Measurements from ENCODE around the gene ARHGDIG. TPM values are rescaled to one million over a fixed set of nuclear protein-coding genes. Genes with fewer than 3 reads are reported as not detected.

The ARHGDIG gene
- total and polyA plus RNA-seq, 2 experiments from 2014 or later: 0.78 to 1.0 TPM

DNA sequence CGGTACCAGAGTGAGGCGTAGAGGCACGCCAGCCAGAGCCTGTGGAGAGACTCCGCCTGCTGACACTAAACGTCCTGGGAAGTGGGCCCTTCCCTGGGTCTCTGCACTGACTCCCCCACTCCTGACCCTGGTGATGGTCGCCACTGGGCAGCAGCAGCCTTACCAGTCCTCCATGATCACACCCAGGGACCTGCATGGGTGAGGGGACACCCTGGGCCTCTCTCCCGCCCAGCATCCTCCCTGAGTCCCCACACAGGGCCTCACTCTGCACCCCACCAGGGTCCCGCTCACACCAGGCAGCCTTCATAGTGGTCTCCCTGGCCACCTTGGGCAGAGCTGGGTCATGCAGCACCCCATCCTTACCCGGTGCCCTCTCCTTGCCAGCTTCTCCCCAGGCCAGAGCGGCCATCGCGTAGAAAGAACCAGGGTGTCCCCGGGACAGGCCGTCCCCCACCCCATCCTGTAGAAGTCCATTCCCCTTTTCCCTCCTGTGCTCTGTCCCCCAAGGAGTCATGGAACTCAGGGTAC is 15.3 kb upstream of the ARHGDIG start (continued):
- TF ChIP-seq, protein P1, sequence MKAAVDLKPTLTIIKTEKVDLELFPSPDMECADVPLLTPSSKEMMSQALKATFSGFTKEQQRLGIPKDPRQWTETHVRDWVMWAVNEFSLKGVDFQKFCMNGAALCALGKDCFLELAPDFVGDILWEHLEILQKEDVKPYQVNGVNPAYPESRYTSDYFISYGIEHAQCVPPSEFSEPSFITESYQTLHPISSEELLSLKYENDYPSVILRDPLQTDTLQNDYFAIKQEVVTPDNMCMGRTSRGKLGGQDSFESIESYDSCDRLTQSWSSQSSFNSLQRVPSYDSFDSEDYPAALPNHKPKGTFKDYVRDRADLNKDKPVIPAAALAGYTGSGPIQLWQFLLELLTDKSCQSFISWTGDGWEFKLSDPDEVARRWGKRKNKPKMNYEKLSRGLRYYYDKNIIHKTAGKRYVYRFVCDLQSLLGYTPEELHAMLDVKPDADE (IDR thresholded peaks at IDR 0.05): no peak

DNA sequence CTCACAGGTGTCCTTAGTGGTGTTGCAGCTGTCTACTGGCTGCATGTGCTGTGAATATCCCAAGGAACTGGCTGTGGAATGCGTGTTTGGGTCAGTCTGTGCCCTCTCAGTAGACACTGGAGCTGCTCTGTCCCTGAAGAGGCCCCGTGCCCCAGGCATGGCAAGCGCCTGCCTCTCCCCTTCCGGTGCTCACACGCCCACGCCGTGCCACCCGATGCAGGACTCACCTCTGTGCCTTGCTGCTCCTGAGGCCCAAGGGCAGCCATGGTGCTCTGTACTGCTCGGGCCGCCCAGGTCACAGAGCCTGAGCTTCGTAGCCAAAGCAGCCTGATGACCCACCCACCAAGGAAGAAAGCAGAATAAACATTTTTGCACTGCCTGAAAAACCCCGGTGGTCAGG is 14.7 kb upstream of the ARHGDIG start:
- no peaks in the 10 kb centered on the region for H4K20me1 ChIP-seq (replicated peaks; ENCODE audit: insufficient read depth)
- H3K27me3 ChIP-seq (ENCODE audit: insufficient read depth): no peaks in the 10 kb centered on the region
- DNase-seq (ENCODE audit: low spot score) (no peak), ATAC-seq (no peak)
- H3K79me2 ChIP-seq (replicated peaks; ENCODE audit: insufficient read depth): no peaks in the 10 kb centered on the region
- 0 out of 2 replicates have a peak, but pooled peaks cover 3% of the 10 kb centered on the region for H3F3A ChIP-seq (replicated peaks; ENCODE audit: low read depth)
- H3K4me1 Mint-ChIP-seq: no peaks in the 10 kb centered on the region
- H3K4me2 ChIP-seq: no peak overlapping the region
- H3K27ac Mint-ChIP-seq: peak overlapping the region; percentile 75; the same call in 1 of the 2 replicates
- no peak overlapping the region for H3K27ac ChIP-seq (ENCODE audit: low read depth)
- peaks cover 10% of the 10 kb centered on the region for H3K27me3 Mint-ChIP-seq (ENCODE audit: insufficient read depth, low read depth, poor library complexity)
- no peak overlapping the region for H2AFZ ChIP-seq
- peaks cover 12% of the 10 kb centered on the region; the same call in 2 of the 3 replicates for H3K36me3 Mint-ChIP-seq (ENCODE audit: low read depth)
- no peaks in the 10 kb centered on the region for H3K4me1 ChIP-seq (ENCODE audit: insufficient read depth)
- no peak overlapping the region for H3K4me3 ChIP-seq
- no peaks in the 10 kb centered on the region; the same call in 2 of the 3 replicates for H3K9me3 Mint-ChIP-seq
- H3K36me3 ChIP-seq (ENCODE audit: insufficient read depth): no peaks in the 10 kb centered on the region
- H3K4me3 Mint-ChIP-seq: no peak overlapping the region
- H3K9me2 ChIP-seq (ENCODE audit: insufficient read depth): no peaks in the 10 kb centered on the region
- TF ChIP-seq STAT1 (IDR thresholded peaks at IDR 0.05; ENCODE audit: unreplicated experiment) (no peak), ZNF114 (CRISPR knock-in tag; IDR thresholded peaks at IDR 0.05) (no peak), EZH2phosphoT487 (IDR thresholded peaks at IDR 0.05; ENCODE audit: unreplicated experiment) (no peak), CREB1 (CRISPR knock-in tag; IDR thresholded peaks at IDR 0.05; ENCODE audit: low read depth) (no peak), POLR2AphosphoS5 (IDR thresholded peaks at IDR 0.05; ENCODE audit: low read depth) (no peak), JUNB (IDR thresholded peaks at IDR 0.05; ENCODE audit: unreplicated experiment) (no peak), ZNF331 (CRISPR knock-in tag; IDR thresholded peaks at IDR 0.05; ENCODE audit: low read depth) (no peak), EZH2 (IDR thresholded peaks at IDR 0.05; ENCODE audit: low read depth, unreplicated experiment) (no peak)
- TF ChIP-seq, protein P2, sequence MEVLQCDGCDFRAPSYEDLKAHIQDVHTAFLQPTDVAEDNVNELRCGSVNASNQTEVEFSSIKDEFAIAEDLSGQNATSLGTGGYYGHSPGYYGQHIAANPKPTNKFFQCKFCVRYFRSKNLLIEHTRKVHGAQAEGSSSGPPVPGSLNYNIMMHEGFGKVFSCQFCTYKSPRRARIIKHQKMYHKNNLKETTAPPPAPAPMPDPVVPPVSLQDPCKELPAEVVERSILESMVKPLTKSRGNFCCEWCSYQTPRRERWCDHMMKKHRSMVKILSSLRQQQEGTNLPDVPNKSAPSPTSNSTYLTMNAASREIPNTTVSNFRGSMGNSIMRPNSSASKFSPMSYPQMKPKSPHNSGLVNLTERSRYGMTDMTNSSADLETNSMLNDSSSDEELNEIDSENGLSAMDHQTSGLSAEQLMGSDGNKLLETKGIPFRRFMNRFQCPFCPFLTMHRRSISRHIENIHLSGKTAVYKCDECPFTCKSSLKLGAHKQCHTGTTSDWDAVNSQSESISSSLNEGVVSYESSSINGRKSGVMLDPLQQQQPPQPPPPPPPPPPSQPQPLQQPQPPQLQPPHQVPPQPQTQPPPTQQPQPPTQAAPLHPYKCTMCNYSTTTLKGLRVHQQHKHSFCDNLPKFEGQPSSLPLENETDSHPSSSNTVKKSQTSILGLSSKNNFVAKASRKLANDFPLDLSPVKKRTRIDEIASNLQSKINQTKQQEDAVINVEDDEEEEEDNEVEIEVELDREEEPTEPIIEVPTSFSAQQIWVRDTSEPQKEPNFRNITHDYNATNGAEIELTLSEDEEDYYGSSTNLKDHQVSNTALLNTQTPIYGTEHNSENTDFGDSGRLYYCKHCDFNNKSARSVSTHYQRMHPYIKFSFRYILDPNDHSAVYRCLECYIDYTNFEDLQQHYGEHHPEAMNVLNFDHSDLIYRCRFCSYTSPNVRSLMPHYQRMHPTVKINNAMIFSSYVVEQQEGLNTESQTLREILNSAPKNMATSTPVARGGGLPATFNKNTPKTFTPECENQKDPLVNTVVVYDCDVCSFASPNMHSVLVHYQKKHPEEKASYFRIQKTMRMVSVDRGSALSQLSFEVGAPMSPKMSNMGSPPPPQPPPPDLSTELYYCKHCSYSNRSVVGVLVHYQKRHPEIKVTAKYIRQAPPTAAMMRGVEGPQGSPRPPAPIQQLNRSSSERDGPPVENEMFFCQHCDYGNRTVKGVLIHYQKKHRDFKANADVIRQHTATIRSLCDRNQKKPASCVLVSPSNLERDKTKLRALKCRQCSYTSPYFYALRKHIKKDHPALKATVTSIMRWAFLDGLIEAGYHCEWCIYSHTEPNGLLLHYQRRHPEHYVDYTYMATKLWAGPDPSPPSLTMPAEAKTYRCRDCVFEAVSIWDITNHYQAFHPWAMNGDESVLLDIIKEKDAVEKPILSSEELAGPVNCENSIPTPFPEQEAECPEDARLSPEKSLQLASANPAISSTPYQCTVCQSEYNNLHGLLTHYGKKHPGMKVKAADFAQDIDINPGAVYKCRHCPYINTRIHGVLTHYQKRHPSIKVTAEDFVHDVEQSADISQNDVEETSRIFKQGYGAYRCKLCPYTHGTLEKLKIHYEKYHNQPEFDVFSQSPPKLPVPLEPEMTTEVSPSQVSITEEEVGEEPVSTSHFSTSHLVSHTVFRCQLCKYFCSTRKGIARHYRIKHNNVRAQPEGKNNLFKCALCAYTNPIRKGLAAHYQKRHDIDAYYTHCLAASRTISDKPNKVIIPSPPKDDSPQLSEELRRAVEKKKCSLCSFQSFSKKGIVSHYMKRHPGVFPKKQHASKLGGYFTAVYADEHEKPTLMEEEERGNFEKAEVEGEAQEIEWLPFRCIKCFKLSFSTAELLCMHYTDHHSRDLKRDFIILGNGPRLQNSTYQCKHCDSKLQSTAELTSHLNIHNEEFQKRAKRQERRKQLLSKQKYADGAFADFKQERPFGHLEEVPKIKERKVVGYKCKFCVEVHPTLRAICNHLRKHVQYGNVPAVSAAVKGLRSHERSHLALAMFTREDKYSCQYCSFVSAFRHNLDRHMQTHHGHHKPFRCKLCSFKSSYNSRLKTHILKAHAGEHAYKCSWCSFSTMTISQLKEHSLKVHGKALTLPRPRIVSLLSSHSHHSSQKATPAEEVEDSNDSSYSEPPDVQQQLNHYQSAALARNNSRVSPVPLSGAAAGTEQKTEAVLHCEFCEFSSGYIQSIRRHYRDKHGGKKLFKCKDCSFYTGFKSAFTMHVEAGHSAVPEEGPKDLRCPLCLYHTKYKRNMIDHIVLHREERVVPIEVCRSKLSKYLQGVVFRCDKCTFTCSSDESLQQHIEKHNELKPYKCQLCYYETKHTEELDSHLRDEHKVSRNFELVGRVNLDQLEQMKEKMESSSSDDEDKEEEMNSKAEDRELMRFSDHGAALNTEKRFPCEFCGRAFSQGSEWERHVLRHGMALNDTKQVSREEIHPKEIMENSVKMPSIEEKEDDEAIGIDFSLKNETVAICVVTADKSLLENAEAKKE (CRISPR knock-in tag; IDR thresholded peaks at IDR 0.05): no peak
- TF ChIP-seq, protein P3, sequence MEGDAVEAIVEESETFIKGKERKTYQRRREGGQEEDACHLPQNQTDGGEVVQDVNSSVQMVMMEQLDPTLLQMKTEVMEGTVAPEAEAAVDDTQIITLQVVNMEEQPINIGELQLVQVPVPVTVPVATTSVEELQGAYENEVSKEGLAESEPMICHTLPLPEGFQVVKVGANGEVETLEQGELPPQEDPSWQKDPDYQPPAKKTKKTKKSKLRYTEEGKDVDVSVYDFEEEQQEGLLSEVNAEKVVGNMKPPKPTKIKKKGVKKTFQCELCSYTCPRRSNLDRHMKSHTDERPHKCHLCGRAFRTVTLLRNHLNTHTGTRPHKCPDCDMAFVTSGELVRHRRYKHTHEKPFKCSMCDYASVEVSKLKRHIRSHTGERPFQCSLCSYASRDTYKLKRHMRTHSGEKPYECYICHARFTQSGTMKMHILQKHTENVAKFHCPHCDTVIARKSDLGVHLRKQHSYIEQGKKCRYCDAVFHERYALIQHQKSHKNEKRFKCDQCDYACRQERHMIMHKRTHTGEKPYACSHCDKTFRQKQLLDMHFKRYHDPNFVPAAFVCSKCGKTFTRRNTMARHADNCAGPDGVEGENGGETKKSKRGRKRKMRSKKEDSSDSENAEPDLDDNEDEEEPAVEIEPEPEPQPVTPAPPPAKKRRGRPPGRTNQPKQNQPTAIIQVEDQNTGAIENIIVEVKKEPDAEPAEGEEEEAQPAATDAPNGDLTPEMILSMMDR (conservative IDR thresholded peaks at IDR 0.05; ENCODE audit: low read depth in 2 of 2): no peak
- TF ChIP-seq, protein P4, sequence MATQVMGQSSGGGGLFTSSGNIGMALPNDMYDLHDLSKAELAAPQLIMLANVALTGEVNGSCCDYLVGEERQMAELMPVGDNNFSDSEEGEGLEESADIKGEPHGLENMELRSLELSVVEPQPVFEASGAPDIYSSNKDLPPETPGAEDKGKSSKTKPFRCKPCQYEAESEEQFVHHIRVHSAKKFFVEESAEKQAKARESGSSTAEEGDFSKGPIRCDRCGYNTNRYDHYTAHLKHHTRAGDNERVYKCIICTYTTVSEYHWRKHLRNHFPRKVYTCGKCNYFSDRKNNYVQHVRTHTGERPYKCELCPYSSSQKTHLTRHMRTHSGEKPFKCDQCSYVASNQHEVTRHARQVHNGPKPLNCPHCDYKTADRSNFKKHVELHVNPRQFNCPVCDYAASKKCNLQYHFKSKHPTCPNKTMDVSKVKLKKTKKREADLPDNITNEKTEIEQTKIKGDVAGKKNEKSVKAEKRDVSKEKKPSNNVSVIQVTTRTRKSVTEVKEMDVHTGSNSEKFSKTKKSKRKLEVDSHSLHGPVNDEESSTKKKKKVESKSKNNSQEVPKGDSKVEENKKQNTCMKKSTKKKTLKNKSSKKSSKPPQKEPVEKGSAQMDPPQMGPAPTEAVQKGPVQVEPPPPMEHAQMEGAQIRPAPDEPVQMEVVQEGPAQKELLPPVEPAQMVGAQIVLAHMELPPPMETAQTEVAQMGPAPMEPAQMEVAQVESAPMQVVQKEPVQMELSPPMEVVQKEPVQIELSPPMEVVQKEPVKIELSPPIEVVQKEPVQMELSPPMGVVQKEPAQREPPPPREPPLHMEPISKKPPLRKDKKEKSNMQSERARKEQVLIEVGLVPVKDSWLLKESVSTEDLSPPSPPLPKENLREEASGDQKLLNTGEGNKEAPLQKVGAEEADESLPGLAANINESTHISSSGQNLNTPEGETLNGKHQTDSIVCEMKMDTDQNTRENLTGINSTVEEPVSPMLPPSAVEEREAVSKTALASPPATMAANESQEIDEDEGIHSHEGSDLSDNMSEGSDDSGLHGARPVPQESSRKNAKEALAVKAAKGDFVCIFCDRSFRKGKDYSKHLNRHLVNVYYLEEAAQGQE (IDR thresholded peaks at IDR 0.05; ENCODE audit: unreplicated experiment): no peak

Measured in GM23338 (cell line).